SK-N-SH (cell line): Measurements from ENCODE around the gene FSTL5.

Experiments
- CTCF ChIP-seq: fragments of 200-600 bp; sonication (generic); IDR thresholded peaks from 2 replicates; pipeline ENCODE4 v1.6.1; 2017; ENCODE audit warnings: antibody characterized with exemption, mild to moderate bottlenecking, moderate library complexity
- FOXM1 ChIP-seq: IDR thresholded peaks from 2 replicates; pipeline ENCODE4 v1.4.0; 2012; ENCODE audit warnings: low read depth, mild to moderate bottlenecking
- IRF3 ChIP-seq: fragments of 150-350 bp; IDR thresholded peaks from 2 replicates; pipeline ENCODE4 v1.6.1; 2016; ENCODE audit warnings: mild to moderate bottlenecking, low read depth, low read length
- MEF2A ChIP-seq: IDR thresholded peaks from 2 replicates; pipeline ENCODE4 v1.4.0; 2012; ENCODE audit warnings: low read depth, borderline replicate concordance
- NFIC ChIP-seq: IDR thresholded peaks from 2 replicates; pipeline ENCODE4 v1.4.0; 2012; ENCODE audit warnings: borderline replicate concordance
- PBX3 ChIP-seq: IDR thresholded peaks from 2 replicates; pipeline ENCODE4; 2012
- REST ChIP-seq: IDR thresholded peaks from 2 replicates; pipeline ENCODE4 v1.6.1; 2012; ENCODE audit warnings: mild to moderate bottlenecking, low read depth, low read length, moderate library complexity
- SIN3A ChIP-seq: IDR thresholded peaks from 2 replicates; pipeline ENCODE4 v1.6.1; 2012; ENCODE audit warnings: low read depth, mild to moderate bottlenecking, low read length, moderate library complexity, borderline replicate concordance
- SMC3 ChIP-seq: IDR thresholded peaks from 2 replicates; pipeline ENCODE4 v1.6.1; 2012; ENCODE audit warnings: low read depth, low read length, improper control_type of control experiment
- YY1 ChIP-seq: IDR thresholded peaks from 2 replicates; pipeline ENCODE4 v1.4.0; 2012; ENCODE audit warnings: low read depth, mild to moderate bottlenecking

- TF ChIP-seq CTCF (no peak), SIN3A (no peak), MEF2A (no peak), YY1 (no peak), NFIC (no peak), PBX3 (no peak), REST (no peak), IRF3 (no peak), SMC3 (no peak), FOXM1 (no peak)
Measured at GRCh38 chr4:161728929-161729328, 434.9 kb downstream of the FSTL5 start.
